Measurements from ENCODE around the gene SRRD.

DNA sequence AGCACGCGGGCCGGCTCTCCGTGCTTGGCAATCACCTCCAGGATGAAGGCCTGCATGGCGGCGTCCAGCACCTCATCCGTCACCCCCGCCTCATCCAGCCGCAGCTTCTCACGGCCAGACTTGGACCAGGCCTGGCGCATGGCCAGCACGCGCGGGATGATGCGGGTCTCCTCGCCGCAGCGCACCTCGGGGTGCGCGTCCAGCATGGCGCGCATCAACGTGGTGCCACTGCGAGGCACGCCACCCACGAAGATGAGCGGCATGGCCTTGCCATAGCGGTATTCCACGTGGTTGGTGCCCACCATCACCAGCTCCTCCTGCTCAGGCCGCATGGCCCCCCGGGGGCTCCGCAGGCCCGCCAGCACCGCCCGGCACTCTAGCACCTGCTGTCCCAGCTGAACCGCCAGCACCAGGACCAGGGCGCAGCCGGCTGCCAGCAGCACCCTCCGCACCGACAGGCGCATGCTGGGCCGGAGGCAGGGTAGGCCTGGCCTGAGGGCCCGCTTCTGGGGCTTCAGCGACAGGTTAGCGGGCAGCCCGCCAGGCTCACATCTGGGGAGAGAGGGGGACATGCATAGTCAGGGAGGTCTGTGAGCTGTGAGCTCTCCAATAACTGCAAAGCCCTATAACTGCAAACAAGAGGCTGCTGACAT is 57.6 kb downstream of the SRRD start:
- TF ChIP-seq POLR2A (IDR thresholded peaks at IDR 0.05) (no peak), EP300 (IDR thresholded peaks at IDR 0.05) (no peak)
- TF ChIP-seq, protein P1, sequence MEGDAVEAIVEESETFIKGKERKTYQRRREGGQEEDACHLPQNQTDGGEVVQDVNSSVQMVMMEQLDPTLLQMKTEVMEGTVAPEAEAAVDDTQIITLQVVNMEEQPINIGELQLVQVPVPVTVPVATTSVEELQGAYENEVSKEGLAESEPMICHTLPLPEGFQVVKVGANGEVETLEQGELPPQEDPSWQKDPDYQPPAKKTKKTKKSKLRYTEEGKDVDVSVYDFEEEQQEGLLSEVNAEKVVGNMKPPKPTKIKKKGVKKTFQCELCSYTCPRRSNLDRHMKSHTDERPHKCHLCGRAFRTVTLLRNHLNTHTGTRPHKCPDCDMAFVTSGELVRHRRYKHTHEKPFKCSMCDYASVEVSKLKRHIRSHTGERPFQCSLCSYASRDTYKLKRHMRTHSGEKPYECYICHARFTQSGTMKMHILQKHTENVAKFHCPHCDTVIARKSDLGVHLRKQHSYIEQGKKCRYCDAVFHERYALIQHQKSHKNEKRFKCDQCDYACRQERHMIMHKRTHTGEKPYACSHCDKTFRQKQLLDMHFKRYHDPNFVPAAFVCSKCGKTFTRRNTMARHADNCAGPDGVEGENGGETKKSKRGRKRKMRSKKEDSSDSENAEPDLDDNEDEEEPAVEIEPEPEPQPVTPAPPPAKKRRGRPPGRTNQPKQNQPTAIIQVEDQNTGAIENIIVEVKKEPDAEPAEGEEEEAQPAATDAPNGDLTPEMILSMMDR (IDR thresholded peaks at IDR 0.05), result no peak

Measured in stomach (tissue), 4 donors.